Tongue (tissue), 2 donors: ENCODE data around the gene SLC10A4. TPM values are rescaled to one million over a fixed set of nuclear protein-coding genes. Genes with fewer than 3 reads are reported as not detected.
A peak's percentile ranks its signal among the peaks of the same experiment; 100 is the strongest.
"Not testable (repeated sequence)": the region's sequence is repeated elsewhere in the genome, so short reads cannot be mapped to it uniquely, and the experiment has no call there.

Experiments
- DNase-seq: peaks from one replicate; pipeline ENCODE4 v3.0.0-alpha.2; 2015
- total RNA-seq: library from RNA; depleted of rRNA; stranded (reverse); fragments of >200 nt; gene quantifications from one replicate; pipeline ENCODE4 v1.2.3, GENCODE V29; 2014

The SLC10A4 gene
- total RNA-seq = 1.8 TPM

- DNase-seq = peak; percentile 39
Measured at GRCh38 chr4:48483006-48483776, at the start of gene SLC10A4. TSS of gene SLC10A4 (plus strand) at chr4:48483343. CDS start at chr4:48483562, 219 bp downstream.

- DNase-seq = no peak
Measured at GRCh38 chr4:48436318-48436717, 46.8 kb upstream of the SLC10A4 start.

- no peak for DNase-seq
Measured at GRCh38 chr4:48439988-48440387, 43.2 kb upstream of the SLC10A4 start.

- DNase-seq = not testable (repeated sequence)
Measured at GRCh38 chr4:48440914-48441313, 42.2 kb upstream of the SLC10A4 start.

- DNase-seq = peak; percentile 10
Measured at GRCh38 chr4:48445704-48446103, 37.4 kb upstream of the SLC10A4 start.

- DNase-seq = no peak
Measured at GRCh38 chr4:48446642-48447041, 36.5 kb upstream of the SLC10A4 start.

GRCh38 chr4:48449151-48449550 lies 34.0 kb upstream of the SLC10A4 start:
- DNase-seq = no peak

- DNase-seq = no peak
Measured at GRCh38 chr4:48450740-48451139, 32.4 kb upstream of the SLC10A4 start.

GRCh38 chr4:48451656-48452055 lies 31.5 kb upstream of the SLC10A4 start:
- not testable (repeated sequence) for DNase-seq

GRCh38 chr4:48454591-48454990 lies 28.6 kb upstream of the SLC10A4 start:
- DNase-seq = no peak

GRCh38 chr4:48461000-48461399 lies 22.1 kb upstream of the SLC10A4 start:
- DNase-seq = no peak

- DNase-seq = no peak
Measured at GRCh38 chr4:48462363-48462762, 20.8 kb upstream of the SLC10A4 start.

- no peak for DNase-seq
Measured at GRCh38 chr4:48467442-48467841, 15.7 kb upstream of the SLC10A4 start.

- no peak for DNase-seq
Measured at GRCh38 chr4:48467891-48468290, 15.3 kb upstream of the SLC10A4 start.

GRCh38 chr4:48470137-48470536 lies 13.0 kb upstream of the SLC10A4 start:
- DNase-seq = no peak

GRCh38 chr4:48470570-48470969 lies 12.6 kb upstream of the SLC10A4 start:
- DNase-seq = no peak

- no peak for DNase-seq
Measured at GRCh38 chr4:48472794-48473193, 10.3 kb upstream of the SLC10A4 start.

- DNase-seq = no peak
Measured at GRCh38 chr4:48475770-48476169, 7.4 kb upstream of the SLC10A4 start.

- no peak for DNase-seq
Measured at GRCh38 chr4:48478273-48478672, 4.9 kb upstream of the SLC10A4 start.

GRCh38 chr4:48481581-48481980 lies 1.6 kb upstream of the SLC10A4 start:
- no peak for DNase-seq

GRCh38 chr4:48483777-48484493 lies 792 bp downstream of the SLC10A4 start:
- peak; percentile 12 for DNase-seq

GRCh38 chr4:48484494-48485168 lies 1.5 kb downstream of the SLC10A4 start:
- DNase-seq = no peak

- DNase-seq = no peak
Measured at GRCh38 chr4:48489683-48490011, 6.5 kb downstream of the SLC10A4 start.
